Stomach (tissue), 4 donors: ENCODE results near the gene AP1M2.

Experiments
- CTCF ChIP-seq, 7 experiments: fragments of 450-650 bp in 4 of 7; fragments of 200-600 bp in 3 of 7; sonication (generic) in 3 of 7; IDR thresholded peaks; one replicate each; pipeline ENCODE4 v1.5.1; 2016 to 2019; ENCODE audit warnings: antibody characterized with exemption in 7 of 7, control low read depth in 2 of 7, mild to moderate bottlenecking in 1 of 7
- EP300 ChIP-seq: sonication (generic); formaldehyde crosslinking; IDR thresholded peaks from one replicate; pipeline ENCODE4 v1.6.1; 2017; ENCODE audit warnings: antibody characterized with exemption

DNA sequence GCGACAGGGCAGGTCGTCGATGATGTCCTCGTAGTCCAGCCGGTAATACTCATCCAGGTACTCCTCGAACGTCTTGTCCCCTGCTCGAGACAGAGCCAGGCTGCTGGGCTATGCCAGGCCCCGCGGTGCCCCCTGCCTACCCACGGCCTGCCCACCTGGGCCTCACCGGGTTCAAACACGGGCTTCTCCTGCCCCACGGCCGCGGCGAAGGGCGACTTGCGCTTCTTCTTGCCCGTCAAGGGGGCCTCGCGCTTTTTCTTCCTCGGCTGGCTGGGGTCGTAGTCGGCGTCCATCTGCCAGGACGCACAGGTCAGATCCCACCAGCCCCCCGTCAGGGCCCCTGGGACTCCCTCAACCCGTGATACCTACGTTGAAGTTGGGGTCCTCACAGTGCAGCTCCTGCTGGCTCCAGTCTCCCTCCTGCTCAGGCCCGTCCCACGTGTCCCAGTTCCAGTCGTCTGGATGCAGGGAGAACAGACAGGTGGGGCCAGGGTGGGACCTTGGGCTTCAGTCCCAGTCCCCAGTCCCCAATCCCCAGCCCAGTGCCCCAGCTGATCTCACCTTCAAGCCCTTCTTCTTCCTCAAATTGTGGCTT is 29.4 kb downstream of the AP1M2 start:
- TF ChIP-seq EP300 (no peak), CTCF (IDR thresholded peaks at IDR 0.05) (no peak)
